Progenitor cell of endocrine pancreas (in vitro differentiated cells): ENCODE measurements around the gene PIR. TPM values are rescaled to one million over a fixed set of nuclear protein-coding genes. Genes with fewer than 3 reads are reported as not detected.

Experiments used
- DNase-seq: peaks from one replicate; pipeline ENCODE4 v3.0.0; 2021; ENCODE audit warnings: low spot score; ENCODE audit not compliant: unreplicated experiment
- H3K27ac Mint-ChIP-seq: 2 replicates; pipeline ENCODE4 v1.8.0; 2021; ENCODE audit warnings: mild to moderate bottlenecking, moderate library complexity, mixed read lengths
- H3K27me3 Mint-ChIP-seq: 2 replicates; pipeline ENCODE4 v1.8.0; 2021; ENCODE audit warnings: mixed read lengths
- H3K36me3 Mint-ChIP-seq: 2 replicates; pipeline ENCODE4 v1.8.0; 2022; ENCODE audit warnings: mixed read lengths; ENCODE audit not compliant: insufficient read depth
- H3K4me1 Mint-ChIP-seq: 2 replicates; pipeline ENCODE4 v1.8.0; 2021; ENCODE audit warnings: low read depth, mixed read lengths
- H3K4me3 Mint-ChIP-seq: 2 replicates; pipeline ENCODE4 v1.8.0; 2021; ENCODE audit warnings: low read depth, mild to moderate bottlenecking, moderate library complexity, mixed read lengths
- H3K9me3 Mint-ChIP-seq: 2 replicates; pipeline ENCODE4 v1.8.0; 2021; ENCODE audit warnings: low read depth, mixed read lengths
- total RNA-seq: library from RNA; stranded (reverse); gene quantifications from 2 replicates; pipeline ENCODE4 v1.2.1, GENCODE V29; 2021
- TF ChIP-seq, protein P1 (sequence below): fragments of 200-600 bp; sonication (generic); IDR thresholded peaks from one replicate; pipeline ENCODE4 v1.5.0; 2021; ENCODE audit warnings: antibody characterized with exemption, mild to moderate bottlenecking; ENCODE audit not compliant: unreplicated experiment

Gene PIR
- total RNA-seq, 1 donor from 2014 or later: 14.9 TPM

DNA sequence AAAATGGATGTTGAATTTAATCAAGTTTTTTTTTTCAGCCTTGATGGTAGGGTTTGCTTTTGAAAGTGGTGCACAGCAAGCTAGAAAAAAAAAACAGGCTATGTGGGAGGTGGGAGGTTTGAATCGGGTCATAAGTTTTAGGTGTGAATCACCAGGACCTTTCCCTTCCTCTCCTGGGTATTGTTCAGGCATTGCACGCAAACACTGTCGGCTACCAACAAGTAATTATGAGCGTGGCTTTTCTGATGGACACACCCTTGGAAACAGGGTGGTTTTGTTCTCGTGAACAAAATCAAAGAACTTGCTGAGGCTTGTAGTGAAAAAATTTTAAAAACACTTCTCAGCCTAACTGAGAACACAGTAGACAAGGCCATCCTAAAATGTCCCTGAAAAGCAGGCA, 18.1 kb downstream of the PIR start:
- Mint-ChIP-seq H3K9me3 (peaks cover under 1% of the 10 kb centered on the region), H3K4me3 (no peak overlapping the region), H3K27ac (no peak overlapping the region), H3K36me3 (peaks cover 3% of the 10 kb centered on the region), H3K27me3 (no peaks in the 10 kb centered on the region), H3K4me1 (peaks cover 7% of the 10 kb centered on the region)
- no peak for DNase-seq
- TF ChIP-seq, protein P1, sequence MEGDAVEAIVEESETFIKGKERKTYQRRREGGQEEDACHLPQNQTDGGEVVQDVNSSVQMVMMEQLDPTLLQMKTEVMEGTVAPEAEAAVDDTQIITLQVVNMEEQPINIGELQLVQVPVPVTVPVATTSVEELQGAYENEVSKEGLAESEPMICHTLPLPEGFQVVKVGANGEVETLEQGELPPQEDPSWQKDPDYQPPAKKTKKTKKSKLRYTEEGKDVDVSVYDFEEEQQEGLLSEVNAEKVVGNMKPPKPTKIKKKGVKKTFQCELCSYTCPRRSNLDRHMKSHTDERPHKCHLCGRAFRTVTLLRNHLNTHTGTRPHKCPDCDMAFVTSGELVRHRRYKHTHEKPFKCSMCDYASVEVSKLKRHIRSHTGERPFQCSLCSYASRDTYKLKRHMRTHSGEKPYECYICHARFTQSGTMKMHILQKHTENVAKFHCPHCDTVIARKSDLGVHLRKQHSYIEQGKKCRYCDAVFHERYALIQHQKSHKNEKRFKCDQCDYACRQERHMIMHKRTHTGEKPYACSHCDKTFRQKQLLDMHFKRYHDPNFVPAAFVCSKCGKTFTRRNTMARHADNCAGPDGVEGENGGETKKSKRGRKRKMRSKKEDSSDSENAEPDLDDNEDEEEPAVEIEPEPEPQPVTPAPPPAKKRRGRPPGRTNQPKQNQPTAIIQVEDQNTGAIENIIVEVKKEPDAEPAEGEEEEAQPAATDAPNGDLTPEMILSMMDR: no peak

GRCh38 chrX:15474028-15474427, 19.1 kb downstream of the PIR start:
- Mint-ChIP-seq H3K36me3 (peaks cover 3% of the 10 kb centered on the region), H3K27me3 (no peaks in the 10 kb centered on the region), H3K4me1 (peaks cover 7% of the 10 kb centered on the region), H3K27ac (no peak overlapping the region), H3K9me3 (no peaks in the 10 kb centered on the region), H3K4me3 (no peak overlapping the region)
- TF ChIP-seq, protein P1: no peak
- DNase-seq: no peak

- TF ChIP-seq, protein P1: no peak
- no peaks in the 10 kb centered on the region for H3K27me3 Mint-ChIP-seq
- H3K27ac Mint-ChIP-seq: no peak overlapping the region
- peaks cover 3% of the 10 kb centered on the region for H3K4me1 Mint-ChIP-seq
- H3K4me3 Mint-ChIP-seq: no peak overlapping the region
- no peaks in the 10 kb centered on the region for H3K36me3 Mint-ChIP-seq
- no peak for DNase-seq
- no peaks in the 10 kb centered on the region for H3K9me3 Mint-ChIP-seq
These were observed 20.6 kb downstream of the PIR start for GRCh38 chrX:15472531-15472930.

GRCh38 chrX:15471028-15471427, 22.1 kb downstream of the PIR start:
- H3K27me3 Mint-ChIP-seq: no peaks in the 10 kb centered on the region
- H3K27ac Mint-ChIP-seq: no peak overlapping the region
- TF ChIP-seq, protein P1: peak; percentile 91
- peak; percentile 54 for DNase-seq
- H3K4me1 Mint-ChIP-seq: peaks cover 3% of the 10 kb centered on the region
- H3K4me3 Mint-ChIP-seq: no peak overlapping the region
- H3K9me3 Mint-ChIP-seq: no peaks in the 10 kb centered on the region
- no peaks in the 10 kb centered on the region for H3K36me3 Mint-ChIP-seq

- no peaks in the 10 kb centered on the region for H3K4me1 Mint-ChIP-seq
- TF ChIP-seq, protein P1: no peak
- DNase-seq: no peak
- H3K36me3 Mint-ChIP-seq: no peaks in the 10 kb centered on the region
- H3K27ac Mint-ChIP-seq: no peak overlapping the region
- no peaks in the 10 kb centered on the region for H3K9me3 Mint-ChIP-seq
- H3K4me3 Mint-ChIP-seq: no peak overlapping the region
- no peaks in the 10 kb centered on the region for H3K27me3 Mint-ChIP-seq
These were observed 23.5 kb downstream of the PIR start for GRCh38 chrX:15469613-15470012.
